ENCODE results near the gene ZPR1. TPM values are rescaled to one million over a fixed set of nuclear protein-coding genes. Genes with fewer than 3 reads are reported as not detected.

ZPR1 gene
- total and polyA plus RNA-seq, 12 donors = 5.5 to 44.7 (median 22.6) TPM

DNA sequence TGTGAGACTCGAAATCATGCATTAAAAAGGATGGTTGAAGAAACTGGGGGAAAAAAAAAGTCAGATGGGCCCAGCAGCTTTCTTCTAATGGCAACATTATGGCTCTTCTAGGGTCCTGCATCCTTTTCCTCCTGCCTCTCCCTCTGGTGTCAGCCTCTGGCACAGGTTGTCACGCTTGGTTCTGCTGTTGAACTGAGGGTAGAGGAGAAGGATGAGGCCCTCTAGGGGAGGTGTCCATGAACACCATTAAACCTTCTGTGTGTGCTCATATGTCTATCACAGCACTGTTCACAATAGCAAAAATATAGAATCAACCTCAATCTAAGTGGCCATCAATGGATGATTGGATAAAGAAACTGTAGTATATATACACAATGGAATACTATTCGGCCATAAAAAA is 51.1 kb downstream of the ZPR1 start:
- Histone ChIP-seq H3K4me1 (peaks cover 0 to 6% (median 0%) of the 10 kb centered on the region in 9 donors), H3K27ac (no peak overlapping the region), H3K4me3 (no peak overlapping the region), H3K27me3 (peaks cover 0 to 4% (median 0%) of the 10 kb centered on the region in 7 donors), H3K9me3 (no peaks in the 10 kb centered on the region), H3K36me3 (no peaks in the 10 kb centered on the region)
- TF ChIP-seq, protein P1, sequence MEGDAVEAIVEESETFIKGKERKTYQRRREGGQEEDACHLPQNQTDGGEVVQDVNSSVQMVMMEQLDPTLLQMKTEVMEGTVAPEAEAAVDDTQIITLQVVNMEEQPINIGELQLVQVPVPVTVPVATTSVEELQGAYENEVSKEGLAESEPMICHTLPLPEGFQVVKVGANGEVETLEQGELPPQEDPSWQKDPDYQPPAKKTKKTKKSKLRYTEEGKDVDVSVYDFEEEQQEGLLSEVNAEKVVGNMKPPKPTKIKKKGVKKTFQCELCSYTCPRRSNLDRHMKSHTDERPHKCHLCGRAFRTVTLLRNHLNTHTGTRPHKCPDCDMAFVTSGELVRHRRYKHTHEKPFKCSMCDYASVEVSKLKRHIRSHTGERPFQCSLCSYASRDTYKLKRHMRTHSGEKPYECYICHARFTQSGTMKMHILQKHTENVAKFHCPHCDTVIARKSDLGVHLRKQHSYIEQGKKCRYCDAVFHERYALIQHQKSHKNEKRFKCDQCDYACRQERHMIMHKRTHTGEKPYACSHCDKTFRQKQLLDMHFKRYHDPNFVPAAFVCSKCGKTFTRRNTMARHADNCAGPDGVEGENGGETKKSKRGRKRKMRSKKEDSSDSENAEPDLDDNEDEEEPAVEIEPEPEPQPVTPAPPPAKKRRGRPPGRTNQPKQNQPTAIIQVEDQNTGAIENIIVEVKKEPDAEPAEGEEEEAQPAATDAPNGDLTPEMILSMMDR (IDR thresholded peaks at IDR 0.05) = no peak
- WGBS, 2 donors = 94 to 97% methylated on average over 3 of the region's 3 CpGs
- DNase-seq = no peak
- intact Hi-C loops (cut with DNase I) = no loop called here
- no peak for ATAC-seq

DNA sequence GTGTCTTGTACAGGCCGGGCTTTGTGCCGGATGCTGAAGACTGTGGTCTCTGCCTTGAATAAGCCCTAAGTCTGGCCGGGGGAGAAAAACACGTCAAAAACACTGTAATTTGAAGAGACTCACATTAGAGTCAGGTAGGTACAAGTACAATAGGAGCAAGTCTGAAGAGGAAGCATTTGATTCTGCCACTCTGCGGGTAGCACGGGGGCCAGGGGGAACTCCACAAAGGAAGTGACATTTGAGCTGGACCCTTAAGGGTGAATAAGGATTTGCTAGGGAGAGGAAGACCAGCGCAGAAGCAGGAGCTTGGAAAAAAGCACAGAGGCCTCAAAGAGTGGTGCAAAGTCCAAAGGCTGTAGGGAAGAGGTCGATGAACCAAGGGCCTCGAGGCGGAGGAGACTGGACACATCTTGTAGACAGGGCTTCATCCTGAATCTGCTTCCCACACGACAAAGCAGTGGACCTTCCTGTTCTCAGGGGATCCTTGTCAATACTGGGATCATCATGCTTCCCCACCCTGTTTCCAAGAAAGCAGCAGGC is 53.8 kb downstream of the ZPR1 start:
- DNase-seq (no peak), ATAC-seq (no peak)
- 81 to 83% methylated on average over 11 of the region's 11 CpGs for WGBS, 2 donors
- intact Hi-C loops (cut with DNase I) = loop anchor here in 1 of 10 donors (5.0 kb wide), 1 partner anchor 493 kb away; no protein-coding TSS in a partner anchor
- Histone ChIP-seq H3K27me3 (peaks cover 0 to 13% (median 7%) of the 10 kb centered on the region in 7 donors), H3K27ac (no peak overlapping the region), H3K36me3 (no peaks in the 10 kb centered on the region), H3K4me3 (no peak overlapping the region), H3K4me1 (peaks cover 0 to 16% (median 5%) of the 10 kb centered on the region in 9 donors), H3K9me3 (no peaks in the 10 kb centered on the region)
- TF ChIP-seq, protein P1 (IDR thresholded peaks at IDR 0.05) = no peak

DNA sequence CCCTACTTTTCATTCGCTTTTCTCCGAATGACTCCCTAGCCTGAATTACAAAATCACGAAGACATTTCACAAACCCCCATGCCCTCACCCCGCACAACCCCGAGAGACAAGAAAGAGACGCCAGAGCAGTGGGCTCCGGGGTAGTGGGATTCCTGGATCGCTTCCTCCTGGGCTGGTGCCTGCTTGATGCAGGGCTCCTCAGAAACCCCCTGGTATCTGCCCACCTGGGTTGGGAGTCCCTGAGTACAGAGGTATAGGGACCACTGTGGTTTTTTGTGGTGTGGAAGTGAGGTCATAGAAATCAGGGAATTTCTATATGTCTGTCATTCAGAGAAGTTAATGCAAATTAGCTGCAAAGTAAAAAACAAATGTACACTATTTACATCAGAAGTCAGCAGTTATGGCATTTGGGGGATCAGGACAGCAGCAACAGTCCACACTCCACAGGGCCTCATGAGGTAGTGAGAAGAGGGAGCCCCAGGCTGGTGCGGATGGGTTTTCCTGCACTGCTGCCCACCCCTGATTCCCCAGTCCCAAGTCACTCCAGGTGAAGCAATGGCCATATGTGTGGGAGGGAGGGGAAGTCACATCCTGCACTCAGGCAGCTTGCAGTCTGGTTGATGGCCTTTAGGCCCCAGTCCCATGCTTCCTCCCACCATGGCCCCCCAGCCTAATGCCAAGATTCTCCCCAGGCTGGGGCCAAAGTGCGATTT is 54.6 kb downstream of the ZPR1 start:
- H3K27me3 ChIP-seq = peaks cover 0 to 13% (median 7%) of the 10 kb centered on the region in 7 donors
- TF ChIP-seq, protein P1 (IDR thresholded peaks at IDR 0.05) = peak in 1 of 9 donors; percentile 6
- no peaks in the 10 kb centered on the region for H3K9me3 ChIP-seq
- intact Hi-C loops (cut with DNase I) = loop anchor here in 1 of 10 donors (5.0 kb wide), 1 partner anchor 494 kb away; no protein-coding TSS in a partner anchor
- no peaks in the 10 kb centered on the region for H3K36me3 ChIP-seq
- peaks cover 0 to 16% (median 5%) of the 10 kb centered on the region in 9 donors for H3K4me1 ChIP-seq
- ATAC-seq = peak in 1 of 8 donors; percentile 3
- H3K27ac ChIP-seq = no peak overlapping the region
- H3K4me3 ChIP-seq = no peak overlapping the region
- 67 to 73% methylated on average over 10 of the region's 10 CpGs for WGBS, 2 donors
- DNase-seq = no peak

DNA sequence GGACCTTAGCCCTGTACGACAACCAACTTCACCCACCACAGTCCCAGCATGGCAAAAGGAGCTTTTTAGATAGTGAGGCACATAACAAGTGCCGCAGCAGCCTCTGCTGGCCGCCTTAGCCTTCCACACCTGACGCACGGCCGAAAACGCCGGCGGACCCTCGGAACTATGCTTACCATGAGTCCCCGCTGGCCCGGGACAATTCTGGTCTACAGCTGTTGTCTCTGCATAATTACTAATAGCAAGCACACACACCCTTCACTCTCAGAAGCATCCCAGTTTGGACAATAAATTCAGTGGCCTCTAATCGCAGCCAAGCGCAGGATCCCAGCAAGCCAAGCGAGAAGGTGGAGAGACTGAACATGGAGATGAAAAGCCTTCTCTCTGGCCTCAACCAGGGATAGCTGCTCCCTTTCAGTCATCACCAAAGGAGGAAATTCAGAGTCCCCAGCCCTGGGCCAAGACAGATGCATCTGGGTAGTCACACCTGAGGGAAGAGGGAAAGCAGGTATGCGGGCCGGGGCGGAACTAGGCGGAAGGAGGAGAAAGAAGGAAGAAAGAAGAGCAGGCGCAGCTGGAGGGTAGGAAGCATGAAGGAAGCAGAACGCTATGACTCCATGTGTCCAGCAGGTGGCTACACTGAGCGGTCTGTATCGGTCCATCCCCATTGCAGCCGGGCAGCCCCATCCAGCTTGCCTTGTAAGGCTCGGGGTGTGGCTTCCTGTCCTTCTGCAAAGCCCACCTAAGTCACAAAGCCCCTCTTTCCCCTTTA is 55.4 kb downstream of the ZPR1 start:
- H3K36me3 ChIP-seq = no peaks in the 10 kb centered on the region
- DNase-seq (peak; percentile 44 to 45), ATAC-seq (peak; percentile 62 to 78 (median 73))
- WGBS, 2 donors = 33% methylated on average over 25 of the region's 25 CpGs
- H3K27me3 ChIP-seq = peaks cover 0 to 13% (median 8%) of the 10 kb centered on the region in 7 donors
- H3K4me1 ChIP-seq = peaks cover 0 to 16% (median 5%) of the 10 kb centered on the region in 9 donors
- no peak overlapping the region for H3K27ac ChIP-seq
- no peak overlapping the region for H3K4me3 ChIP-seq
- intact Hi-C loops (cut with DNase I) = loop anchor here in 1 of 10 donors (5.0 kb wide), 1 partner anchor 495 kb away; no protein-coding TSS in a partner anchor
- TF ChIP-seq, protein P1 (IDR thresholded peaks at IDR 0.05) = peak; percentile 60 to 90 (median 81)
- no peaks in the 10 kb centered on the region for H3K9me3 ChIP-seq

All from heart right ventricle (tissue), 16 donors.